ENCODE results near the gene KRT78. TPM values are rescaled to one million over a fixed set of nuclear protein-coding genes. Genes with fewer than 3 reads are reported as not detected.
A peak's percentile ranks its signal among the peaks of the same experiment; 100 is the strongest.

KRT78 gene
- total and polyA plus RNA-seq, 3 experiments from 2014 or later, result not detected

DNA sequence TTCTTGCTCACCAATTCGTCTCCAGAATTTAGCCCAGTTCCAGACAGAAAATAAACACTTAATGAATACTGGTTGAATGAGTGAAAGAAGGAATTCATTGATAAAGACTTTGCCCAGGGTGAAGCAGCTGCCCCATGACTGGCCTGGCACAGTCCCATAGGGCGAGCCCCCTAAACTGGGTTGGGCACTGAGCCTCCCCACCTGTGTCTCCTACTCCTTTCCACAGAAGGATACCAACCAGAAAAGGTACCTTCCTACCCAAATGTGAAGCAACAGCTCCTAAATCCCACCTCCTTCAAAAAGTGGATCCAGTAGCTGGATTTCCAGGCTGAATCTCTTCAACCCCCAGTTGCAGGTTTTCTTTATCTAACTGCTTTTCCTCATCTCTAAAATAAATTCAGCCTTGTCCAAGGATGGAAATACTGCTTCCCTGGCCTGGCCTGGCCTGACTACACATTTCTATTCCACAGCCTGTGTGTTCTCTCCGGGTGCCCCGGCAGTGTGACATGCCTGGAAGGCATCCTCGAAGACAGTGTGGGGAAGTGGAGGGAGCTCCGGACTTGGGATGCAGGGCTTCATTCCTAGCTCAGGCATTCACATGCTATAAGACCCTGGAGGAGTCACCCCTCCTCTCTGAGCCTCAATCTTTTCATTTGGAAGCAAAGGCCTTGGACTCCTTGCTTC is 60.5 kb downstream of the KRT78 start:
- Mint-ChIP-seq H3K9me3 (no peaks in the 10 kb centered on the region), H3K27ac (no peak overlapping the region), H3K27me3 (peaks cover 11 to 72% of the 10 kb centered on the region in 2 donors), H3K4me1 (peaks cover 0 to 10% (median 1%) of the 10 kb centered on the region in 3 donors), H3K36me3 (peaks cover 0 to 3% (median 2%) of the 10 kb centered on the region in 3 donors), H3K4me3 (peak overlapping the region in 1 of 7 donors; percentile 15)
- ChIA-PET POLR2A (no interaction called here), CTCF (interaction anchor here (1.1 kb wide), 1 partner anchor 206 kb away, joined by 3 read pairs; no protein-coding TSS in a partner anchor)
- no peaks in the 10 kb centered on the region for H3K9me3 ChIP-seq (ENCODE audit: low read length)
- H3K36me3 ChIP-seq (ENCODE audit: insufficient read depth, low read length), result no peaks in the 10 kb centered on the region
- H3K27me3 ChIP-seq (ENCODE audit: insufficient read depth, low read length, poor library complexity, severe bottlenecking), result peaks cover 8% of the 10 kb centered on the region
- H3K4me1 ChIP-seq (ENCODE audit: insufficient read depth, low read length), result no peaks in the 10 kb centered on the region
- no peak for DNase-seq
- no peak overlapping the region for H3K27ac ChIP-seq (ENCODE audit: low read depth, low read length)
- H3K4me3 ChIP-seq (ENCODE audit: low read length), result no peak overlapping the region

Other genes starting within 250 kb of the KRT78 start
- gene KRT72, start 247.5 kb downstream of the KRT78 start, total RNA-seq, result not detected
- gene KRT72, start 247.5 kb downstream of the KRT78 start, polyA plus RNA-seq, result not detected
- under 1 TPM in 1 of 2 experiments, not detected in 1; 0.13 TPM for gene KRT73, start 230.4 kb downstream of the KRT78 start, total RNA-seq
- gene KRT73, start 230.4 kb downstream of the KRT78 start, polyA plus RNA-seq, result 0.24 TPM
- gene KRT2, start 196.8 kb downstream of the KRT78 start, total RNA-seq, result not detected
- gene KRT2, start 196.8 kb downstream of the KRT78 start, polyA plus RNA-seq, result 0.16 TPM
- gene KRT1, start 168.6 kb downstream of the KRT78 start, total RNA-seq, result not detected
- 3.4 TPM for gene KRT1, start 168.6 kb downstream of the KRT78 start, polyA plus RNA-seq
- not detected for gene KRT77, start 145.5 kb downstream of the KRT78 start, total RNA-seq
- not detected for gene KRT77, start 145.5 kb downstream of the KRT78 start, polyA plus RNA-seq
- gene KRT76, start 71.6 kb downstream of the KRT78 start, total RNA-seq, result not detected
- not detected for gene KRT76, start 71.6 kb downstream of the KRT78 start, polyA plus RNA-seq
- not detected for gene KRT3, start 52.9 kb downstream of the KRT78 start, total RNA-seq
- not detected for gene KRT3, start 52.9 kb downstream of the KRT78 start, polyA plus RNA-seq
- gene KRT4, start 34.9 kb downstream of the KRT78 start, total RNA-seq, result not detected
- gene KRT4, start 34.9 kb downstream of the KRT78 start, polyA plus RNA-seq, result not detected
- gene KRT79, start 14.7 kb downstream of the KRT78 start, total RNA-seq, result not detected
- not detected for gene KRT79, start 14.7 kb downstream of the KRT78 start, polyA plus RNA-seq
- gene KRT8, start 56.1 kb upstream of the KRT78 start, total RNA-seq, result under 1 TPM in 1 of 2 experiments, not detected in 1; 0.46 TPM
- 1.0 TPM for gene KRT8, start 56.1 kb upstream of the KRT78 start, polyA plus RNA-seq
- gene KRT18, start 100.1 kb upstream of the KRT78 start, total RNA-seq, result 1 to 10 TPM; 3.5 to 3.9 TPM
- 4.0 TPM for gene KRT18, start 100.1 kb upstream of the KRT78 start, polyA plus RNA-seq
- gene EIF4B, start 157.5 kb upstream of the KRT78 start, total RNA-seq, result 100 to 1,000 TPM; 644 to 660 TPM
- gene EIF4B, start 157.5 kb upstream of the KRT78 start, polyA plus RNA-seq, result 114 TPM
- gene TNS2, start 201.1 kb upstream of the KRT78 start, total RNA-seq, result 1 to 10 TPM; 2.1 to 5.6 TPM
- gene TNS2, start 201.1 kb upstream of the KRT78 start, polyA plus RNA-seq, result 0.35 TPM
- 10 to 100 TPM; 40.1 to 43.3 TPM for gene SPRYD3, start 230.4 kb upstream of the KRT78 start, total RNA-seq
- 63.0 TPM for gene SPRYD3, start 230.4 kb upstream of the KRT78 start, polyA plus RNA-seq
- 1 to 10 TPM; 1.5 to 1.6 TPM for gene IGFBP6, start 248.7 kb upstream of the KRT78 start, total RNA-seq
- gene IGFBP6, start 248.7 kb upstream of the KRT78 start, polyA plus RNA-seq, result 8.9 TPM

All from CD8-positive, alpha-beta memory T cell (primary cell).